GM12801 (cell line): ENCODE measurements around the gene SAP30L.

Experiments used
- CTCF ChIP-seq: IDR thresholded peaks from one replicate; pipeline ENCODE4 v1.5.1; 2011; ENCODE audit warnings: control low read depth; ENCODE audit not compliant: insufficient read length; ENCODE audit errors: extremely low read depth

Gene SAP30L

DNA sequence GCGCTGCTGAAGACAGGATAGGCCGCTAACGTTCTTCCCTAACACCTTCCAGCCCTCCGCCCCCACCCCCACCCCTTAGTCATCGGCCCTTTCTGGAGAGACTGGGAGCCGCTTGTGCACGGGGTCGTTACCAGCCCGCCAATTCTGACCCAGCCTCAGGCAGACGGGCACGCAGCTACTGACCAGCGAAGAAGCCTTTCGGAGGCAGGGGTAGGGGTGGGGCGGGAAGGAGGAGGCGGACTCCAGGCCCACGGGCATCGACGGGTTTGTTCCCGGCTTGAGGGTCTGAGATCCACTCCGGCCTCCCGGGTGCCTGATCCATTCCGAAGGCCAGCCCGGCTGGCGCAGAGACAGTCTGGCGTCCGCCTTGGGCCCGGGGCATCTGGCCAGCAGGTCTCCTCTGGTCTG, 33.0 kb downstream of the SAP30L start:
- TF ChIP-seq CTCF, result no peak

- no peak for TF ChIP-seq CTCF
Measured at GRCh38 chr5:154479160-154479943, 33.6 kb downstream of the SAP30L start.

DNA sequence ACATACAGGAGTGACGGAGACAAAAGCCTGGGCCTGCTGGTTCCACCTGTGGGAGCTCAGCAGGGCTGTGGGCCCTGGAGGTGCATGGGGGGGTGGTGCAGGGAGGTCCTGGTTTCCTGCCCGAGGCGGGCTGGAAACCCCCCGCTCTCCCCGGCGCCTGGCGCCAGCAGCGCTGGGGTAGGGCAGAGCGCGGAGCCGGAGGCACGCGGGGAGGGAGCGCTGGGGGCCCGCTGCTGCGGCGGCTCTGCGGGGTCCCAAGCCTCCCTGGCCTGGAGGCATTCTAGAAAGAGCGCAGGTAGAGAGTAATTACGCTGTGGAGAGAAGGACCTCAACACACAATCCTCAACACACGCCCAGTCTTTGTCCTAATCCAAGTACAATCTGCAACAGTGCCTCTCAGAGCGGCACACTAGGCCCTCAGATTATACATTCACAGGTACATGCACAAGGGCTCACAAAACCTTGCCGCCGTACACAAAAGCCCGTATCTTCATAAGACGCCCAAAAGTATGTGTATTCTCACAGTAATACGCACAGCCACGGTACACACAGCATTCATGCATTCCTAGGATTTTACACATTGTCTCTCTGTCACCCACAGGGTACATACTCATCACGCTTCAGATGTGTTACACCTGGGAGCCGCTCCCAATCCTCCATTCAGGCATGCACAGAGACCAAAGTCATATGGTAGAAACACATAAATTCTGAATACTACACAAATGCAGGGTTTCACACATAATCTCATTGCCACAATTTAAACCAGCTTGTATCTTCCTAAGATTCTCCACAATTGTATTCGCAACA, 34.4 kb downstream of the SAP30L start:
- TF ChIP-seq CTCF, result no peak

- no peak for TF ChIP-seq CTCF
Measured at GRCh38 chr5:154480847-154481246, 35.0 kb downstream of the SAP30L start.

DNA sequence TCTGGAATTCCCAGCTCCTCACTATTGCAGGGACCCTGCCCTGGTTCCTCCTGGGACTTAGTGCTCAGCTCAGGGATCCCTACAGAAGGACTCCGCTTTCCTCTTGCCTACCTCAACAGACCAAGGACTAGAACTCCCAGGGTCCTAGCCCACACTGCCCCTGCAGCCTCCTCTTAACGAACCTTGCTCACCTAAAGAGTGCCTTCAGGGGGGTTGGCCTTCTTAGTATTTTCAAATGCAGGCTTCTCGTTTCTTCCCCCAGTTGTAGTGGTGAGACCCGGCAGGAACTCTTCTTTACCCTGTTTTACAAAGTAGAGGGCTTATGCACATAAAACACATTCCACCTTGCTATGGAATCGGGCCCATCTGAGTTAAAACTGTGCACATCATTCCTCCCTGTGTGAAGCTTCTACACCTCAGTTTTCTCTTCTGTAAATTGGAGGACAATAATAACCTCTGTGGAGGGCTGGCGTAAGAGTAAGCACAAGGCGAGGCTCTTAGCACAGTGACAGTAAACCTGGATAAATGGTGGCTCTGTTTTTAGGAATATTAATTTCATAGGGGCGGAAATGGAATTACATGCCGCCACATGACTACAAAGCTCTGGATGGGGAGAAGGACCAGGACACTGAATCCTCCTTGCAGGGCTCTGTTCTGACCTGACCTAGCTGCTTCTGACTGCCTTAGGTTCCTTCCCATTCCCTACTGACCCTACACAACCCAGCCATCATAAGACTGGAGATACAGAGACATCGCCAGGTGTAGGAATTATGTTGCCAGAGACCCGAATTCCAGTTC, 36.0 kb downstream of the SAP30L start:
- TF ChIP-seq CTCF, result no peak

DNA sequence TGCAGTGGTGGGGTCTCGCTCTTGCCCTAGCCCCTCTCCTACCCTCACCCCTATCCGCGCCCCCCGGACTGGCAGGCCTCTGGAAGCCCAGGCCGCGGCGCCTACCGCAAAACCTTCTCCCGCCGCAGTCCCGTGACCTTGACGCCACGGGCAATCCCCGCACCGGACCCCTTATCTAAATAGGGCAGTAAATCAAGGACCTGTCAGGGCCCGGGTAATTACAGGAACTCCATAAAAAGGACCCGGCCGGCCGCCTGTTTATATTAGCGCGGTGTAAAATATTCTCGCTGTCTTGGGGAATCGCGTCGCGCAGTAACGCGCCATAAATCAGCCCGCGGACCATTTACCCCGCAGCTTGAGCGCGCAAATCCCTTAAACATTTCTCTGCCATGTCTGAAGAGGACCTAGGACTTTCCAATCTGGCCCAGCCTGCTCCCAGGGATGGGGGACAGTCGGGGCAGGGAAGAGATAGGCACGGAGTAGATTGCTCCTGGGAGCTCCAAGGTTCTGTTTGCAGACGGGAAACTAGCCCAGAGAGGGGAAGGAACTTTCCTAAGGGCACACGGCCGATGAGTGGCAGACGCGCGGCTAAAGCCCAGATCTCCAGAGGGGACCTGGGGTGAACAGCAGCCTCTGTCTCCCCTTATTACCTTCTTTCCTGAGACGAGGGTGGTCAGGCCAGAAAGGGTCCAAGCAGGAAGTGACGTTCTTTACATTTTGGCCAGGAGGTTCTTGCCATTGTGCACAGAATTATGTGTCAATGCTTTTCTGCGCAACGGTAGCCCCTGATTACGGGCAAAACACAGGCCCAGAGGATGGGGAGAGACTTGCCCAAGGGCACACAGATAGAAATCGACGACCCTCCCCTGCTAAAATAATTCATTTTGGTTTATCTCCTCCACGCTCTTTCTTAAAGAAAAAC, 37.0 kb downstream of the SAP30L start:
- no peak for TF ChIP-seq CTCF
